Subcutaneous abdominal adipose tissue (tissue), 5 donors: Measurements from ENCODE around the gene FAM168A.

Experiments
- H3K27ac ChIP-seq: one replicate; pipeline ENCODE4 v1.7.0; 2013; ENCODE audit warnings: low read depth, mild to moderate bottlenecking, inconsistent platforms, low read length, moderate library complexity
- H3K27me3 ChIP-seq, 5 donors: one replicate each; pipeline ENCODE4 v1.7.0; 2013; ENCODE audit warnings: low read length in 5 of 5, inconsistent platforms in 1 of 5; ENCODE audit not compliant: control insufficient read depth in 5 of 5, insufficient read depth in 4 of 5
- H3K36me3 ChIP-seq, 5 donors: one replicate each; pipeline ENCODE4 v1.7.0; 2013; ENCODE audit warnings: low read length in 5 of 5; ENCODE audit not compliant: control insufficient read depth in 5 of 5, insufficient read depth in 5 of 5
- H3K4me1 ChIP-seq, 5 donors: one replicate each; pipeline ENCODE4 v1.7.0; 2013; ENCODE audit warnings: low read length in 5 of 5, mild to moderate bottlenecking in 3 of 5, moderate library complexity in 1 of 5; ENCODE audit not compliant: control insufficient read depth in 5 of 5, insufficient read depth in 5 of 5
- H3K4me3 ChIP-seq, 5 donors: one replicate each; pipeline ENCODE4 v1.7.0; 2013; ENCODE audit warnings: low read length in 5 of 5, low read depth in 1 of 5
- H3K9ac ChIP-seq, 5 donors: one replicate each; pipeline ENCODE4 v1.7.0; 2013; ENCODE audit warnings: low read length in 5 of 5, mild to moderate bottlenecking in 4 of 5, moderate library complexity in 3 of 5
- H3K9me3 ChIP-seq, 5 donors: one replicate each; pipeline ENCODE4 v1.7.0; 2013; ENCODE audit warnings: low read length in 5 of 5; ENCODE audit not compliant: control insufficient read depth in 5 of 5
- donor health status: healthy.
- donor health status: healthy.
- donor health status: healthy.
- donor health status: healthy.
- donor health status: healthy.

Gene FAM168A

DNA sequence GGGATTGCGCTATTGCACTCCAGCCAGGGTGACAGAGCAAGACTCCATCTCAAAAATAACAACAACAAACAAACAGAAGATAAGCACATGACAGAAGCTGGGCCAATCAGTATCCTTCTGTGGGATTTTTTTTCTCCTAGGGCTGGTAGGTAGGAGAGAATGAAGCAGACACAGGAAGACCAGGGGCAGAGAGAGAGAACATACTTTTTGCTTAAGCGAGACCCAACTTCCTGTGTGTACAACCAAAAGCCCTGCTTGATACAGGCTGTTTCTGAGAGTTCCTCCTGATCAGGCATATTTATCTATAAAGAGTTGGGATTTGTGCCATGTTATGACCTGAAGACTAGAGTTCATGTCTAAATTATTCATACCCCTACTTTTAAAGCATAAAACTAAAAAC lies 36.1 kb upstream of the FAM168A start:
- Histone ChIP-seq H3K9ac (no peak overlapping the region), H3K27me3 (peaks cover 0 to 4% (median 0%) of the 10 kb centered on the region in 5 donors), H3K9me3 (no peaks in the 10 kb centered on the region)

GRCh38 chr11:73632996-73633395 lies 35.1 kb upstream of the FAM168A start:
- Histone ChIP-seq H3K36me3 (no peaks in the 10 kb centered on the region), H3K9ac (no peak overlapping the region), H3K27ac (no peak overlapping the region), H3K9me3 (no peaks in the 10 kb centered on the region), H3K4me3 (no peak overlapping the region), H3K4me1 (no peaks in the 10 kb centered on the region), H3K27me3 (peaks cover 0 to 4% (median 0%) of the 10 kb centered on the region in 5 donors)

More for the DNA sequence above, 36.1 kb upstream of the FAM168A start:
- Histone ChIP-seq H3K4me1 (no peaks in the 10 kb centered on the region), H3K27ac (no peak overlapping the region), H3K36me3 (no peaks in the 10 kb centered on the region), H3K4me3 (no peak overlapping the region)

- Histone ChIP-seq H3K9me3 (no peaks in the 10 kb centered on the region), H3K27me3 (peaks cover 0 to 4% (median 0%) of the 10 kb centered on the region in 5 donors), H3K36me3 (no peaks in the 10 kb centered on the region), H3K27ac (no peak overlapping the region), H3K4me1 (peaks cover 0 to 10% (median 4%) of the 10 kb centered on the region in 5 donors), H3K4me3 (no peak overlapping the region), H3K9ac (no peak overlapping the region)
Measured at GRCh38 chr11:73629907-73630306, 32.0 kb upstream of the FAM168A start.

DNA sequence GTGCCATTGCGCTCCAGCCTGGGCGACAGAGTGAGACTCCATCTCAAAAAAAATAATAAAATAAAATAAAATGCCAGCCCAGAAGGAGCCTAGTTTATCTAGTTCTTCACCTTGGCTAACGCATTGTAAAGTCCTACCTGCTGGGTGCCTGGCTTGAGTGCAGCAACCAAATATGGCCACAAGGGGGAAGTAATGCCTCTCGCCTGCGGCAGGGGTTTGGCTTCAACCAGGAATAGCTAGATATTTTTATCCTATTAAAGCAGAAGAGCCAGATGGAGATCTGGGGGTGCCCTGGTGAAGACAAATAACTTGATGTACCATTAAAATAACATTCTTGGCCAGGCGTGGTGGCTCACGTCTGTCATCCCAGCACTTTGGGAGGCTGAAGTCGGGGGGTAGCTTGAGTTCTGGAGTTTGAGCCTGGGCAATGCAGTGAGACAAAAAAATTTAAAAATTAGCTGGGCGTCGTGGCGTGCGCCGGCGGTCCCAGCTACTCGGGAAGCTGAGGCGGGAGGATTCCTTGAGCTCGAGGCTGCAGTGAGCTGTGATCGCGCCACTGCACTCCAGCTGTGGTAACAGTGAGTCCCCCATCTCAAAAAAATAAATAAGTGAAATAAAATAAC lies 27.9 kb upstream of the FAM168A start:
- Histone ChIP-seq H3K4me1 (peaks cover 0 to 20% (median 7%) of the 10 kb centered on the region in 5 donors), H3K27me3 (peaks cover 0 to 5% (median 4%) of the 10 kb centered on the region in 5 donors), H3K9ac (no peak overlapping the region), H3K36me3 (no peaks in the 10 kb centered on the region), H3K4me3 (no peak overlapping the region), H3K9me3 (no peaks in the 10 kb centered on the region), H3K27ac (no peak overlapping the region)

DNA sequence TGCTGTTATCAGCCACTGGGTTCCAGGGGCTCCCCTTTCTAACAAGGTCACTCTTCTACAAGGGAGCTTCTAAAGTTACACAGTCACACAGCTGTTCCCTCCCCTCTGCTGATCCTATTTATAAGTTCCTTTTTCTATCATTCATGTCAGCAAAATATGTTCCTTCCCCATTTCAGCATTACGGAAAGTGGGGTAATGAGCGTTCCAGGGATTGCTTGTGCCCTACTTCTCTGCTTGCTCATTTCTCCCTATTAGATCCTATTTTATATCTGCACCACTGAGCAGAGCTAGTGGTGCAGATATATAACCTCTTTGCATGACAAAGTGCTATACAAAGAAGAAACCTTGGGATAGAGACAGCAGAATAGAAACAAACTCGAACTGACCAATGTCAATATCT lies 25.8 kb upstream of the FAM168A start:
- no peaks in the 10 kb centered on the region for H3K9me3 ChIP-seq
- no peak overlapping the region for H3K27ac ChIP-seq
- no peak overlapping the region for H3K9ac ChIP-seq
- H3K4me3 ChIP-seq: no peak overlapping the region
- peaks cover 0 to 20% (median 7%) of the 10 kb centered on the region in 5 donors for H3K4me1 ChIP-seq
- H3K36me3 ChIP-seq: no peaks in the 10 kb centered on the region
- H3K27me3 ChIP-seq: peaks cover 0 to 5% (median 0%) of the 10 kb centered on the region in 5 donors

DNA sequence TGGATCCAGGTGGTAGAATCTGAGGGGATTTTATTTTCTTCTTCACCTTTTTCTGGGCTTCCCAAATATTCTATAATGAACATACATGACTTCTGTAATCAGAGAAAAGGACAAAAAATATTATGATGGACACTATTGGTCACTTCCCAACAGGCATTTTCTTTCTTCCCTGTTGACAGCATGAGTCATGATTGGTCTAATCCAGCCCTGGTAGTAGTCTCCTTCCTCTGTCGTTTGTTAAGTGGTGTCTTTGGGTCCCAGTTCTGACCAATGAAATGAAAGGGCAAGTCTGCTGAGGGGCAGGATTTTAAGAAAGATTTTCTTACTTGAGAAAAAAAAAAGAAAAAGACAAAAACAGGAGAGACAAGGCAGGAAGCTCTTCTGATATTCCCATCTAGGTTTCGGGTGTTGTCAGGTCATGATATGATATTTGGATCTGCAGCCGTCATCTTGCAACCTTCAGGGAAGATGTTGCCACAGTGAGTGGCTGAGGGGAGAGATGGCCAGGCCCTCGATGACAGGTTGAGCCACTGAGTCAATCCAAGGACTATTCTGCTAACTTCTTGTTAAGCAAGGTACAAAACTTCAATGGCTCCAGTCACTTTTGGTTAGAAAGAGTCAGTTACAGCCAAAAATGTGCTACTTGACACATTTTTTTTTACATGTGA lies 25.1 kb upstream of the FAM168A start:
- Histone ChIP-seq H3K4me3 (no peak overlapping the region), H3K9me3 (no peaks in the 10 kb centered on the region), H3K9ac (no peak overlapping the region), H3K36me3 (no peaks in the 10 kb centered on the region), H3K4me1 (peaks cover 0 to 20% (median 7%) of the 10 kb centered on the region in 5 donors), H3K27ac (no peak overlapping the region), H3K27me3 (peaks cover 0 to 5% (median 0%) of the 10 kb centered on the region in 5 donors)

DNA sequence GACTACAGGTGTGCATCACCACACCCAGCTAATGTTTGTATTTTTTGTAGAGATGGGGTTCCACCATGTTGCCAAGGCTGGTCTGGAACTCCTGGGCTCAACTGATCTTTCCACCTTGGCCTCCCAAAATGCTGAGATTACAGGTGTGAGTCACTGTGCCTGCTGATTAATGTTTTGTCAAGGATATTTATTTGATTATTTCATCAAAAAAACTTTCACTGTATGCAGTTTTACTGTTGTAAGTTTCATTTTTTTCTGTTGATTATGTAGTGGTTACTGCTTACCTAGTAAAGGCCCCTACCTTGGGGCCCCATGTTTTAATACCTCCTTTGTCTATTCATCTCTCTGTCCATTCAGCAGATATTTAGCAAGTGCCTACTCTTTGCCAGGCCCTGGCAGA lies 16.7 kb upstream of the FAM168A start:
- Histone ChIP-seq H3K27me3 (no peaks in the 10 kb centered on the region), H3K4me1 (no peaks in the 10 kb centered on the region), H3K27ac (no peak overlapping the region), H3K9ac (no peak overlapping the region), H3K9me3 (no peaks in the 10 kb centered on the region), H3K36me3 (no peaks in the 10 kb centered on the region), H3K4me3 (no peak overlapping the region)

GRCh38 chr11:73612601-73613140 lies 14.8 kb upstream of the FAM168A start:
- H3K27me3 ChIP-seq: no peaks in the 10 kb centered on the region
- H3K36me3 ChIP-seq: no peaks in the 10 kb centered on the region
- peaks cover 0 to 3% (median 0%) of the 10 kb centered on the region in 5 donors for H3K4me1 ChIP-seq
- H3K9me3 ChIP-seq: no peaks in the 10 kb centered on the region
- no peak overlapping the region for H3K9ac ChIP-seq
- H3K4me3 ChIP-seq: no peak overlapping the region
- H3K27ac ChIP-seq: no peak overlapping the region

DNA sequence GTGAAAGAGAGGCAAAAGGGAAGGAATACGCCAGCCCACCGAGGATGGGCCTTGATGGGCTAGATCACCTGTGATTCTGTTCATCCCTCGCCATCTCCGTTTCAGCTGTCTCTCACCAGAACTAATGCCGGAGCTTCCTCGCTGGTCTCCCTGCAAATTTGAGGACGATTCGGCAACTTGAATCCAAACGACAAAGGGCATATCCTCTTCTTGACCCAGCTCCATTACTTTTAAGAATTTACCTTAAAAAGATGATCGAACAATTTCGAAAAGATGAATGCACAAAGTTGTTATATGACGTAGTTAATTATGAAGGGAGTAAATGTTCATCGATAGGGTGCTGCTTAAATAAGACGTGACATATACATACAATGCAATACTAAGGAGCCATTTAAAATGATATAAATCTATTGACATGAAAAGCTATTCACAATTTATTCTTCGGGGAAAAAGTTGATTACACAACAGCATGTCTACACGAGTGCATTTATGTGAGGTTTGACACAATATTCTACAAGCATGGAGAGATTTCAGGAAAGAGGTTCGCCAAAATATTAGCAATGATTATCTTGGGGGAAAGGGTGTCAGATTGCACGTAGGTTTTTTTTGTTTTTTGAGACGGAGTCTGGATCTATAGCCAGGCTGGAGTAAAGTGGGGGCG lies 937 bp upstream of the FAM168A start:
- H3K4me1 ChIP-seq: peaks cover 0 to 18% (median 17%) of the 10 kb centered on the region in 5 donors
- peak overlapping the region; percentile 63 to 94 (median 89) for H3K4me3 ChIP-seq
- H3K27ac ChIP-seq: peak overlapping the region; percentile 59
- no peaks in the 10 kb centered on the region for H3K9me3 ChIP-seq
- H3K36me3 ChIP-seq: no peaks in the 10 kb centered on the region
- H3K9ac ChIP-seq: peak overlapping the region; percentile 56 to 85 (median 71)
- no peaks in the 10 kb centered on the region for H3K27me3 ChIP-seq
